Rectal smooth muscle tissue (tissue), 1 donor: Measurements from ENCODE around the gene MALL.
A peak's percentile ranks its signal among the peaks of the same experiment; 100 is the strongest.
"Not testable (repeated sequence)": the region's sequence is repeated elsewhere in the genome, so short reads cannot be mapped to it uniquely, and the experiment has no call there.

ENCODE experiments used
- H3K27ac ChIP-seq: one replicate; pipeline ENCODE4 v1.7.0; 2013; ENCODE audit warnings: low read depth, low read length, inconsistent platforms
- H3K27me3 ChIP-seq: one replicate; pipeline ENCODE4 v1.7.0; 2013; ENCODE audit warnings: low read length; ENCODE audit not compliant: control insufficient read depth, insufficient read depth
- H3K36me3 ChIP-seq: one replicate; pipeline ENCODE4 v1.7.0; 2013; ENCODE audit warnings: low read length; ENCODE audit not compliant: control insufficient read depth, insufficient read depth
- H3K4me1 ChIP-seq: one replicate; pipeline ENCODE4 v1.7.0; 2013; ENCODE audit warnings: low read length; ENCODE audit not compliant: control insufficient read depth, insufficient read depth
- H3K4me3 ChIP-seq: one replicate; pipeline ENCODE4 v1.7.0; 2013; ENCODE audit warnings: low read length
- H3K9ac ChIP-seq: one replicate; pipeline ENCODE4 v1.7.0; 2013; ENCODE audit warnings: low read length

Gene MALL

DNA sequence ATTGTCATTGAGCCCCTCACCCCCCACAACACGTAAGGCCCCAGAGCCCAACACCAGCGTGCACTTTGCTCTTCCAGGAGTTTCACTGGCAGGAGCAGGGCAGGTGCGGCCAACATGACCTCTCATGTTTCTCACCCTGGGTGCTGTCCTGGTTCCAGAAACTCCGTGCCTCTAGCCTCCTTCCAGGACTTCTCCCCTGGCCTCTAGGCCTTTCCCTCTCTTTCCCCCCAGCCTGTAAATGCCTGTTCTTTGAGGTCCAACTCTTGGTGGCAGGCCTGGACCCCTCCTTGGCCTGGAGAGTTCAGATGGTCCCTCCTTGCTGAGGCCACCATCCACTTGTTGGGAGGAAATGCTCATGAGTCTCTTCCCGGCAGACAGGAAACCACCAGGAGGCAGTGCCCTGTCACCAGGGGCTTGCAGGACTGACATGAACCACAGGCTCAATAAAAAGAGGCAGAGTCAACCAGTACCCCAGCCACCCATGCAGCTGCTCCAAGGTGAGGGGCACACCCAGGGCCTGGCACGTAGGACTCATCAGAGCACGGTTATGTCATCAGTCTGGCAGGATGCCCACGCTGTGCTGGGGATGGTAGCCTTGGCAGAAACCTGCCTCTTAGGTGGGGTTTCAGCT, 1.5 kb downstream of the MALL start:
- Histone ChIP-seq H3K27ac (no peak overlapping the region), H3K4me3 (peak overlapping the region; percentile 61), H3K27me3 (peaks cover 23% of the 10 kb centered on the region), H3K4me1 (peaks cover 2% of the 10 kb centered on the region), H3K36me3 (no peaks in the 10 kb centered on the region), H3K9ac (peak overlapping the region; percentile 32)

DNA sequence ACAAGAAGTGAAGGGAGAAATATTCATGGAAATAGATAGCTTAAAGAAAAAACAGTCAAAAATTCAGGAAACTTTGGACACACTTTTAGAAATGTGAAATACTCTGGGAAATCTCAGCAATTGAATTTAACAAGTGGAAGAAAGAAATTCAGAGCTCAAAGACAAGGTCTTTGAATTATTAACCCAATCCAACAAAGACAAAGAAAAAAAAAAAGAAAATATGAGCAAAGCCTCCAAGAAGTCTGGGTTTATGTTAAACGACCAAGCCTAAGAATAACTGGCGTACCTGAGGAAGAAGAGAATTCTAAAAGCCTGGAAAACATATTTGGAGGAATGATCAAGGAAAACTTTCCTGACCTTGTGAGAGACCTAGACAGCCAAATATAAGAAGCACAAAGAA, 7.3 kb downstream of the MALL start:
- H3K27me3 ChIP-seq, H3K4me3 ChIP-seq, H3K4me1 ChIP-seq, H3K36me3 ChIP-seq, H3K9ac ChIP-seq, H3K27ac ChIP-seq: not testable (repeated sequence)

DNA sequence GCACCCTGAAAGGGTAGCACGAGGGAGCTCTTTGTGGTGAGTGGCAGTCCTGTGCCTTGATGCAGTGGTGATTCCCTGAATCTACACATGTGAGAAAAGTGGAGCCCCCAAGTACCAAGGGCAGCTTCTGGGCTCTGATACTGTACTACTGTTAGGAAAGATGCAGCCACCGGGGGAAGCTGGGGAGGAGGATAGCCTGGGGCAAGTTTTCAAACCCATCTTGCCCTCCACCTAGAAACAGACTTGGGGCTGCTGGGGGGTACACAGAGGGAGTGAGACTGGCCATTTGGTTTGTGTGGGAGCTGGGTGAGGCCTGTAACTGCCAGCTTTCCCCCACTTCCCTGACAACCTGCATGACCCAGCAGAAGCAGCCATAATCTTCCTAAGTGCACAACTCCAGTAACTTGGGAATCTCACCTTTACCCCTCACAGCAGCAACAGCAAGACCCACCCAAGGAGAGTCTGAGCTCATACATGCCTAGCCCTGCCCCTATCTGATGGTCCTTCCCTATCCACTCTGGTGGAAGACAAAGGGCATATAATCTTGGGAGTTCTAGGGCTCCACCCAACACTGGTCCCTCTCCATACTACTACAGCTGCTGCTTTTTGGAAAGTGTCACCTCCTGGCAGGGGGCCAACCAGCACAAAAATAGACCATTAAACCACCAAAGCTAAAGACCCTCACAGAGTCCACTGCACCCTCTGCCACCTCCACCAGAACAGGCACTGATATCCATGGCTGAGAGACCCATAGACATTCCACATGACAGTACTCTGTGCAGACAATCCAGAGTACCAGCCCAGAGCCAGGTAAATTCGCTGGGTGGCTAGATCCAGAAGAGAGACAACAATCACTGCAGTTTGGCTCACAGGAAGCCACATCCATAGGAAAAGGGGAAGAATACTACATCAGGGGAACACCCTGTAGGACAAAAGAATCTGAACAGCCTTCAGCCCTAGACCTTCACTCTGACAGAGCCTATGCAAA, 8.2 kb downstream of the MALL start:
- Histone ChIP-seq H3K27ac (no peak overlapping the region), H3K27me3 (peaks cover 2% of the 10 kb centered on the region), H3K36me3 (no peaks in the 10 kb centered on the region), H3K9ac (no peak overlapping the region), H3K4me1 (no peaks in the 10 kb centered on the region), H3K4me3 (no peak overlapping the region)

DNA sequence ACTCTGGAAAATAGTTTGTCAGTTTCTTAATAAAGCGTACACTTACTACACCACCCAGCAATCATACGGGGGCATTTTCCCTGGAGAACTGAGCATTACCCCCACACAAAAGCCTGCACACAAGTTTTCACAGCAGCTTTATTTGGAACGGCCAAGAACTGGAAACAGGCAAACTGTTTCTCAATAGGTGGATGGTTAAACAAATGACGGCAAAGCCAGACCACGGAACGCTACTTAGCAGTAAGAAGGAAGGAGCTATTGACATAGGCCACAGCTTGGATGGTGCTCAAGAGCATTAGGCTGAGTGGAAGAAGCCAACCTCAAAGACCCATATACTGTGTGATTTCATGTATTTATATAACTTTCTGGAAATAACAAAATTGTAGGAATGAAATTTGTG, 9.0 kb downstream of the MALL start:
- Histone ChIP-seq H3K4me1 (no peaks in the 10 kb centered on the region), H3K9ac (no peak overlapping the region), H3K27ac (no peak overlapping the region)

DNA sequence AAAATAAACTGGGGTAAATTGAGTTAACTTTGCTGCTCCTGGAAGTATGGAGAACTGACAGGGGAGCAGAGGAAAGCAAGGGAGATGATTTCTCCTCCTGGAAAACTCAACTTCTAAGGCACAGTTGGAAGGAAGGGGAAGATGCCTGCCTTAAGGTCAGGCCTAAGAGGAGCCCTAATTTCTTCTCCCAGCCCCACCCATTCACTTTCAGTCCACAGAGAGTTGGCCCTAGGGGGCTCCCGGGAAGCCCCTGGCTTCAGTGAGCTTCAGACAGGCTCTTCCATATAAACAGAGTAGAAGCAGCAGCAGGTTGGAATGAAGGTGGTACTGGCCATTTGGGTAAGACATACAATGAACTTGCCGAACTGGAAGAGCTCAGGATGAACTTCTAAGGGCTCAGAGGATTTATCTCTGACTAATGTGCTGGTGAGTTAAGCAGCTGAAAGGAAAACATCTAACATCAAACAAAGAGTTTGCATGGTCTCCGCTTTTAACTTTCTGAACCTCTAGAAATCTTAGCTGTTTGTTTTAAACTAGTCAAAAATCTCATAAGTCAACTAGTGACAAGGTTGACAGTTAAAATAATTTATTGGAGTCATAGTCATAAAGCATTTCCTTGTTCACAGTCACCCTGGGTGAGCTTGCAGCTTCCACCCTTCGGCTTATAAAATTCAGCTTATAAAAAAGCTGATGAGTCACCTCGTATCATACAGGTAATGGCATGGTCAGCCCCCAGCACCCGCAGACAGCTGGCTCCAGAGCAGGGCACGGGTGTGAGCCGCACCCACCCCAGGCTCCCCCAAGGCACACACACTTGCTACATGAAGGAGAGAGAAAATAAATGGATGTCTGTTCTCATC, 9.8 kb downstream of the MALL start:
- Histone ChIP-seq H3K4me3 (peak overlapping the region; percentile 31), H3K27ac (no peak overlapping the region), H3K9ac (no peak overlapping the region), H3K36me3 (no peaks in the 10 kb centered on the region), H3K27me3 (peaks cover 2% of the 10 kb centered on the region), H3K4me1 (peaks cover 3% of the 10 kb centered on the region)

More for the DNA sequence above, 9.0 kb downstream of the MALL start:
- H3K36me3 ChIP-seq = no peaks in the 10 kb centered on the region
- peaks cover 2% of the 10 kb centered on the region for H3K27me3 ChIP-seq
- H3K4me3 ChIP-seq = no peak overlapping the region

DNA sequence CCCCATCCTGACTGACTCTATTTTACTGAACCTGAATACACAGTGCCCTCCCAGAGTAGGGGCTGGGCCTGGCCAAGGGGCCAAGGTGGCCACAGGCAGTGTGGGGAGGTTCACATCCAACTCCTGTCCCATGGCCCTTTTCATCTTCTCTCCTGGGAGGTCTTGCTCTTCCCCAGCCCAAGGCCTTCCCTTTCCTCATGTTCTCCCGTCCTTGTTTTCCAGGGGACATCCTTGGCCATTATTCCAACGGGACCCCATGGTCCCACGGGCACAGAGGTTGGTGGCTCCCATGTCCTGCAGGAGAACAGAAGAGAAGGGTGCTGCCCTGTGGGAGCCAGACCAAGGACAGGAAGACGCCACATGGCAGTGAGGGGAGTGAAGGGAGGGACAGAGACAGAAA, 10.4 kb downstream of the MALL start:
- H3K4me3 ChIP-seq = no peak overlapping the region
- peaks cover 2% of the 10 kb centered on the region for H3K27me3 ChIP-seq
- H3K9ac ChIP-seq = no peak overlapping the region
- H3K4me1 ChIP-seq = peaks cover 3% of the 10 kb centered on the region
- H3K27ac ChIP-seq = no peak overlapping the region
- H3K36me3 ChIP-seq = no peaks in the 10 kb centered on the region

DNA sequence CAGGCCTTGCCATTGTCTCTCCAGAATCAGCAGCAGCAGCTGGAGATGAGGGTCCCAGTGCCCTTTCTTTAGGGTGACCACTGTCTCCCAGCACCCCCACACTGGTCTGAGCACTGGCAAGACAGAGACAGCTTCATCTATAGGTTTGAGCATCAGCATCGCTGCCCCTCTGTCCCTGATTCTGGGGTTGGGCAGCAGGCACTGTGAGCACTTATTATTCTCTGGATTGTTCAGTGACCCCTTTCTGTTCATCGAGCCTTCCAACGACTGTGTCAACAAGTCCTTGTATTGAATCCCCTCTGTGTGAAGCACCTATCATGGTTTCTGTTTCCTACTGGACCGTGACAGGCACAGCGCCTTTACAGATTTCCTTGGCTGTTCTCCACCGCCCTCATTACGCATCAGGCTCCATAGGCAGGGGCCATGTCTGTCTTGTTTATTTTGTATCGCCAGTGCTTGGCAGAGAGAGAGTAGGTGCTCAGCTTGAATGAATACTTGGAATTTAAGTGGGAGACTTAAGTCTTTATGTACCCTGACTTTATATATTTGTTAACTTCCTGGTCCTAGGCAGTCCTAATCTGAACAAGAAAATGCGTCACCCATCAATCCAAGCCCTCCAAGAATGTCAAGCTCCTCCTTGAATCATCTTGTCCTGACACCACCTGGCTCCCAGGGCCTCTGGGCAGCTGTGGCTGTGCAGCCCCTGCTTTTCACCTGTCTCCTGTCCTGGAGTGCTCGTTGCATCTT, 11.4 kb downstream of the MALL start:
- Histone ChIP-seq H3K36me3 (no peaks in the 10 kb centered on the region), H3K27ac (no peak overlapping the region), H3K4me3 (no peak overlapping the region), H3K9ac (no peak overlapping the region), H3K27me3 (peaks cover 2% of the 10 kb centered on the region), H3K4me1 (peaks cover 3% of the 10 kb centered on the region)

DNA sequence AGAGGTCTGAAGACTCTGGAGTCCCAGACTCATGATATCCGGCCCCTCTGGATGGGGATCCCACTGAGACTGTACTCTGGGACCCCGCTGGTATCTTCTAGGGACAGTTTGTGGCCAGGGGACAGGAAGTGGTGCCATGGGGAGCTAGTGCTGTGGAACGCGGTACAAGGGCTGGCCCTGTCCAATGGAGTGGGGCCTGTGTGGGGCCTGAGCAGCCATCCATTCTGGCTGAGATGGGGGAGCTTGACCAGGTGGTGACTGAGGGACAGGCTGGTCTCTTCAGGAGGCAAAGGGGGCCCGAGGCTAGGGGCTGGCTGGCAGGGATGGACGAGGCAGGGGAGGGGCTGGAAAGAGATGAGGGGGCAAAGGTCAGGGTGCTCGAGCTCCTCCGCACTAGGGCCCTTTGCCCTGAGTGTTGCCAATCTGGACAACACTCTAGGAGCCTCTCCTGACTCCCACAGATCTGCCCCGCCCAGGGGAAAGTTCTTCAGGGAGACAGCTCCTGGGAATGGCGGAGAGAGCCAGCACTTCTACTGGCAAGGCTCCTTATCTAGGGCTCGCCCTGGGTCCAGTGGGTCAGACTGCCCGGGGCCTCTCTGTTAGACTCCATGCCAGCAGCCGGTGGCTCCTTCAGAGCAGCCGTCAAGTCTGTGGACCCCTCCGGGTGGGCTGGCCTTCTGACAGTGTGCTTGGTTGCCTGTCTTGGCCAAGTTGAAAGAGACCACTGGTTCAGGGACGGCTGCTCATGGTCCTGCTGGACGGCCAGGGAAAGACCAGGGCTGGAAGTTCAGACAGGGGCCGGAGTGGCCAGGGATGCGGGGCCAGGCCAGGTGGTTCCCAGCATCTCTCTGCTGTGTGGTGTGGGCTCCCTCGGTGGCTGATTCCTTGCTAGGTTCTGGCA, 12.3 kb downstream of the MALL start:
- H3K36me3 ChIP-seq = no peaks in the 10 kb centered on the region
- H3K27ac ChIP-seq = no peak overlapping the region
- H3K4me1 ChIP-seq = peaks cover 3% of the 10 kb centered on the region
- no peak overlapping the region for H3K4me3 ChIP-seq
- no peak overlapping the region for H3K9ac ChIP-seq
- peaks cover 2% of the 10 kb centered on the region for H3K27me3 ChIP-seq

DNA sequence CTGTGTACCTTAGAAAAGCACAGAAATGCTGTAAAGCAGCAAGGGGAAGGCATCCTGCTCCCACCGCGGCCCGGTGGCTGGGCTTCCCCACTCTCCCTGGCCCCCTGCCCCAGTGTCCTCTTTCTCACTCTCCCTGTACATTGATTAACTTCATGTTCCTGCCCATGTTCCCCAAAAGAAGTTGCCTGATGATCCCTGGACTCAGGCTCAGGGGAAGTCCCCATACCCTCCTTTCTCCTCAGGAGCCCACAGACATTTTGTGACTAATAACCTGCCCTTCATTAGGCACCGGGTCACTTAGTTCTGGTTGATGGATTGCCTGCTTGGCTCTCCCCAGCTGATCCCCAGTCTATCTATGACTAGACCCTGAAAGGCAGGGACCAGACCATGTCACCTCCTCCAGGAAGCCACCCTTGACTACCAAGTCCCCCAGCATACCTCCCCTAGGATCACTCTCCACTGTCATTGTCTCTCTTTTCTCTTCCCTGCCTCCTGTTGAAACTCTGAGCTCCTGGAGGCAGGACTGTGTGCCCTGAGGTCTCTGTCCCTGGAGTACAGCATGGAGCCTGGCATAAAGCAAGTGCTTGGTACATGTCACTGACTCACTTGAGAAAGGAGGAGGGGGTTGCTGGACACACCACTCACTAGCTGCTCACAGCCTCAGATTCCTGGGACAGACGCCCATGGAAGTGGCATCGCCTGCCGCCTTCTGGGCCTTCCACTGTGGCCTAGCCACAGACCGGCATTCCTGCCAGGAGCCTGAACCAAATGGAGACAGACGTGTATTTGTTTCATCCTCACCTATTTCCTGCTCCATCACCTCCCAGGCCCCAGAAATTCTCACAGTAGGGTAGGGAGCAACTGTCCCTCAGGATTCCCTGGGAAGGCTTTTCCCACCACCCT, 13.5 kb downstream of the MALL start:
- H3K36me3 ChIP-seq = no peaks in the 10 kb centered on the region
- peak overlapping the region; percentile 54 for H3K9ac ChIP-seq
- H3K27ac ChIP-seq = peak overlapping the region; percentile 36
- H3K27me3 ChIP-seq = peaks cover 2% of the 10 kb centered on the region
- peaks cover 3% of the 10 kb centered on the region for H3K4me1 ChIP-seq
- no peak overlapping the region for H3K4me3 ChIP-seq

DNA sequence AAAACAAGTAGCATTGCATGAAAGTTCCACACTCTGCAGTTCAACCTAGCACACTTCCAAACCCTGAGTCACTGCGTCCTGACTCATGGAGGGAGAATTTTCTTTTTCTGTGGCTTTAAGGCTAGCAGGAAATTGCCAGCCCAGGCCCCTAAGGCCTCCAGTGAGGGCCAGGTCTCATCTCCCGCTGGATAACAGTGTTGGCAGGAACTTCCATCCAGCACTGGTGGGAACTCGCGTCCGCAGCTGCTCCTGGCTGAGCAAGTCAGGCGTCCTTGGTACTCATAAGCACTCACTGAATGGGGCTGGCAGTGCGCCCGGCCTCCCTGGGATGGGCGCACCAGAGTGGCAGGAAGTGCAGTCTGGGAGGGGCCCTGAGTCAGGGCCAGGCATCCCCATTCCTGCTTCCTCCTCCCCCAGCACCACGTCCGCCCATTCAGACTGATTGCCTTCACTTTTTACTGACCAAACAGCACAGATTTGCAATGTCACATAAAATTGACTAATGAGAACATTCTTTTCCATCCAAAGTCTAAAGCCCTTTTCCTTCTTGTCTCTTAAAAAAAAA, 14.3 kb downstream of the MALL start:
- Histone ChIP-seq H3K9ac (no peak overlapping the region), H3K36me3 (no peaks in the 10 kb centered on the region), H3K4me1 (peaks cover 3% of the 10 kb centered on the region), H3K4me3 (peak overlapping the region; percentile 9), H3K27ac (peak overlapping the region; percentile 36), H3K27me3 (no peaks in the 10 kb centered on the region)
